SU-DHL-6 (cell line): Measurements from ENCODE around the gene PITPNC1.

Experiments used
- EZH2phosphoT487 ChIP-seq: fragments of 200-600 bp; sonication (generic), shearing (Covaris generic); conservative IDR thresholded peaks from 2 replicates; pipeline ENCODE4 v1.6.1; 2018; ENCODE audit warnings: mild to moderate bottlenecking, antibody characterized with exemption, low read length, moderate library complexity, mixed read lengths
- TF ChIP-seq, protein P1 (sequence below): fragments of 200-600 bp; sonication (generic); IDR thresholded peaks from one replicate; pipeline ENCODE4 v1.5.1; 2017; ENCODE audit warnings: antibody characterized with exemption, mild to moderate bottlenecking, low read length, moderate library complexity; ENCODE audit not compliant: insufficient read depth, poor library complexity, severe bottlenecking

DNA sequence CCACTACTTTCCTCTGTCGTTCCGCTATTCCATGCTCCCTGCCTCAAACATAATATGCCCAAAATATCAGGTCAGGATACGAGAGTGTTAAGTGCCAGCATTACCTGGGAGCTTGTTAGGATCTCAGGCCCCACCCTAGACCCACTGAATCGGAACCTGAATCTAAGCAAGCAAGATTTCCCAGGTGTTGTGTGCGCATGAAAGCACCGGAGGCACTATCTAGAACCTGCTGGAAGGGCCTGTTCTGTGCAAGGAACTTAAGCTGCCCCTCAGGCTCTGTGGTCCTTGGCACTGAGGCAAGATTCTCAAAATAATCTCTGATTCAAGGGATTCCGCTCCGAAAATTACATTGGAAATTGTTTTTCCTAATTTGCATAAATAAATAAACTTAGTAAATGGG, 233.0 kb downstream of the PITPNC1 start:
- TF ChIP-seq, protein P1, sequence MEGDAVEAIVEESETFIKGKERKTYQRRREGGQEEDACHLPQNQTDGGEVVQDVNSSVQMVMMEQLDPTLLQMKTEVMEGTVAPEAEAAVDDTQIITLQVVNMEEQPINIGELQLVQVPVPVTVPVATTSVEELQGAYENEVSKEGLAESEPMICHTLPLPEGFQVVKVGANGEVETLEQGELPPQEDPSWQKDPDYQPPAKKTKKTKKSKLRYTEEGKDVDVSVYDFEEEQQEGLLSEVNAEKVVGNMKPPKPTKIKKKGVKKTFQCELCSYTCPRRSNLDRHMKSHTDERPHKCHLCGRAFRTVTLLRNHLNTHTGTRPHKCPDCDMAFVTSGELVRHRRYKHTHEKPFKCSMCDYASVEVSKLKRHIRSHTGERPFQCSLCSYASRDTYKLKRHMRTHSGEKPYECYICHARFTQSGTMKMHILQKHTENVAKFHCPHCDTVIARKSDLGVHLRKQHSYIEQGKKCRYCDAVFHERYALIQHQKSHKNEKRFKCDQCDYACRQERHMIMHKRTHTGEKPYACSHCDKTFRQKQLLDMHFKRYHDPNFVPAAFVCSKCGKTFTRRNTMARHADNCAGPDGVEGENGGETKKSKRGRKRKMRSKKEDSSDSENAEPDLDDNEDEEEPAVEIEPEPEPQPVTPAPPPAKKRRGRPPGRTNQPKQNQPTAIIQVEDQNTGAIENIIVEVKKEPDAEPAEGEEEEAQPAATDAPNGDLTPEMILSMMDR, result no peak
- no peak for TF ChIP-seq EZH2phosphoT487
